SK-N-SH (cell line): ENCODE data around the gene ARHGAP15. TPM values are rescaled to one million over a fixed set of nuclear protein-coding genes. Genes with fewer than 3 reads are reported as not detected.

Experiments used
- CTCF ChIA-PET: fragments of 300-600, 350-600 bp; formaldehyde crosslinking; extraction: SDS; loops from one replicate; lab custom pipeline; 2021; lab: Yijun Ruan, JAX
- POLR2A ChIA-PET: fragments of 350-600 bp; sonication (Branson Sonifier 250); formaldehyde crosslinking; extraction: SDS; loops from one replicate; lab custom pipeline; 2020; ENCODE audit warnings: antibody characterized with exemption, inconsistent platforms; lab: Yijun Ruan, JAX
- DNase-seq: peaks from one replicate; pipeline ENCODE4 v3.0.0; 2012
- H2AFZ ChIP-seq: fragments of 200-600 bp; sonication (generic); 2 replicates; pipeline ENCODE4 v1.8.1; 2016; ENCODE audit warnings: antibody characterized with exemption, mild to moderate bottlenecking, low read depth
- H3F3A ChIP-seq: fragments of 200-600 bp; sonication (generic); replicated peaks from 2 replicates; pipeline ENCODE3; 2016; ENCODE audit warnings: antibody characterized with exemption, mild to moderate bottlenecking; ENCODE audit not compliant: insufficient read depth
- H3K27ac ChIP-seq, 2 experiments: fragments of 200-500 bp in 1 of 2; fragments of 200-600 bp in 1 of 2; sonication (Bioruptor generic) in 1 of 2; sonication (generic), shearing (Covaris generic) in 1 of 2; 2 replicates each; pipeline versions ENCODE4 v1.5.1 to v1.6.1; 2014 to 2016; ENCODE audit warnings: low read depth in 2 of 2, inconsistent platforms in 1 of 2, low read length in 1 of 2, mild to moderate bottlenecking in 1 of 2, mixed read lengths in 1 of 2
- H3K27me3 ChIP-seq: fragments of 200-600 bp; sonication (generic), shearing (Covaris generic); 2 replicates; pipeline ENCODE4 v1.6.1; 2016; ENCODE audit warnings: mixed run types; ENCODE audit not compliant: insufficient read depth
- H3K36me3 ChIP-seq, 2 experiments: fragments of 200-500 bp in 1 of 2; fragments of 200-600 bp in 1 of 2; sonication (Bioruptor generic) in 1 of 2; sonication (generic) in 1 of 2; replicated peaks in 1 of 2; 2 replicates each; pipeline versions ENCODE3 to v1.5.1; 2014 to 2016; ENCODE audit warnings: low read length in 1 of 2, mild to moderate bottlenecking in 1 of 2; ENCODE audit not compliant: insufficient read depth in 2 of 2, control insufficient read depth in 1 of 2
- H3K4me1 ChIP-seq, 2 experiments: fragments of 200-500 bp in 1 of 2; fragments of 200-600 bp in 1 of 2; sonication (Bioruptor generic) in 1 of 2; sonication (generic), shearing (Covaris generic) in 1 of 2; 2 replicates each; pipeline versions ENCODE4 v1.5.1 to v1.6.1; 2014 to 2016; ENCODE audit warnings: low read depth in 1 of 2, low read length in 1 of 2, mixed run types in 1 of 2; ENCODE audit not compliant: insufficient read depth in 2 of 2, control insufficient read depth in 1 of 2
- H3K4me2 ChIP-seq: fragments of 200-600 bp; sonication (generic), shearing (Covaris generic); 2 replicates; pipeline ENCODE4 v1.6.1; 2017; ENCODE audit warnings: mixed run types
- H3K4me3 ChIP-seq, 2 experiments: fragments of 200-500 bp in 1 of 2; fragments of 200-600 bp in 1 of 2; sonication (Bioruptor generic) in 1 of 2; sonication (generic), shearing (Covaris generic) in 1 of 2; 2 replicates each; pipeline versions ENCODE4 v1.5.1 to v1.8.1; 2014 to 2016; ENCODE audit warnings: low read depth in 2 of 2, inconsistent platforms in 1 of 2, low read length in 1 of 2, mild to moderate bottlenecking in 1 of 2, mixed read lengths in 1 of 2, moderate library complexity in 1 of 2
- H3K79me2 ChIP-seq: fragments of 200-600 bp; sonication (generic); 2 replicates; pipeline ENCODE4 v1.8.1; 2017; ENCODE audit warnings: mild to moderate bottlenecking; ENCODE audit not compliant: insufficient read depth
- H3K9ac ChIP-seq: fragments of 200-600 bp; sonication (generic); 2 replicates; pipeline ENCODE4 v1.6.1; 2017; ENCODE audit warnings: mixed run types
- H3K9me2 ChIP-seq: fragments of 200-600 bp; sonication (generic); 2 replicates; pipeline ENCODE4 v1.6.1; 2017; ENCODE audit warnings: mixed run types
- H3K9me3 ChIP-seq: fragments of 200-600 bp; sonication (generic); 2 replicates; pipeline ENCODE4 v1.6.1; 2017; ENCODE audit warnings: mixed run types, mild to moderate bottlenecking, moderate library complexity
- H4K20me1 ChIP-seq: fragments of 200-600 bp; sonication (generic); 2 replicates; pipeline ENCODE4 v1.6.1; 2017; ENCODE audit warnings: mild to moderate bottlenecking, mixed run types; ENCODE audit not compliant: insufficient read depth
- CHD2 ChIP-seq: fragments of 150-350 bp; IDR thresholded peaks from 2 replicates; pipeline ENCODE4 v1.6.1; 2018; ENCODE audit warnings: low read length; ENCODE audit not compliant: partially characterized antibody
- ELF1 ChIP-seq: IDR thresholded peaks from 2 replicates; pipeline ENCODE4 v1.4.0; 2012
- EP300 ChIP-seq, 2 experiments: IDR thresholded peaks; 2 replicates each; pipeline versions ENCODE4 v1.4.0 to v1.6.1; 2012; ENCODE audit warnings: borderline replicate concordance in 1 of 2, low read depth in 1 of 2, low read length in 1 of 2
- EZH2phosphoT487 ChIP-seq: fragments of 200-600 bp; sonication (generic); IDR thresholded peaks from 2 replicates; pipeline ENCODE4 v1.6.1; 2017; ENCODE audit warnings: low read depth, mixed run types, mild to moderate bottlenecking, antibody characterized with exemption, moderate library complexity, borderline replicate concordance
- FOSL2 ChIP-seq: IDR thresholded peaks from 2 replicates; pipeline ENCODE4 v1.4.0; 2012; ENCODE audit warnings: low read depth, mild to moderate bottlenecking, moderate library complexity, borderline replicate concordance
- FOXJ3 ChIP-seq: sonication (generic); formaldehyde crosslinking; IDR thresholded peaks from 2 replicates; pipeline ENCODE4 v1.5.1; 2020; ENCODE audit warnings: mild to moderate bottlenecking, missing genetic modification reagents
- FOXM1 ChIP-seq: IDR thresholded peaks from 2 replicates; pipeline ENCODE4 v1.4.0; 2012; ENCODE audit warnings: low read depth, mild to moderate bottlenecking
- MAX ChIP-seq: IDR thresholded peaks from 2 replicates; pipeline ENCODE4 v1.4.0; 2012; ENCODE audit warnings: low read depth
- MXI1 ChIP-seq: IDR thresholded peaks from 2 replicates; pipeline ENCODE4 v1.6.1; 2012; ENCODE audit warnings: mild to moderate bottlenecking, low read depth, low read length, improper control_type of control experiment
- POLR2AphosphoS5 ChIP-seq: IDR thresholded peaks from 2 replicates; pipeline ENCODE4 v1.6.1; 2012; ENCODE audit warnings: low read depth, low read length
- RXRA ChIP-seq: IDR thresholded peaks from 2 replicates; pipeline ENCODE4 v1.4.0; 2012; ENCODE audit warnings: low read depth, mild to moderate bottlenecking, borderline replicate concordance
- TAF1 ChIP-seq: IDR thresholded peaks from 2 replicates; pipeline ENCODE4 v1.6.1; 2012; ENCODE audit warnings: low read depth, mild to moderate bottlenecking, low read length, moderate library complexity, borderline replicate concordance
- TEAD4 ChIP-seq: IDR thresholded peaks from 2 replicates; pipeline ENCODE4 v1.4.0; 2012; ENCODE audit warnings: mild to moderate bottlenecking, borderline replicate concordance; ENCODE audit not compliant: insufficient read depth
- USF1 ChIP-seq: IDR thresholded peaks from 2 replicates; pipeline ENCODE4 v1.4.0; 2012; ENCODE audit warnings: low read depth, borderline replicate concordance
- YY1 ChIP-seq: IDR thresholded peaks from 2 replicates; pipeline ENCODE4 v1.4.0; 2012; ENCODE audit warnings: low read depth, mild to moderate bottlenecking
- ZBTB33 ChIP-seq: IDR thresholded peaks from 2 replicates; pipeline ENCODE4 v1.4.0; 2012; ENCODE audit warnings: low read depth, borderline replicate concordance
- WGBS: methylation state at CpG from one replicate; pipeline ENCODE4 v1.1.6; 2017; ENCODE audit warnings: low lambda C conversion rate; 5-methylcytosine and 5-hydroxymethylcytosine counted together
- polyA plus RNA-seq, 3 experiments: library from polyadenylated mRNA; depleted of rRNA; stranded (reverse); fragments of >200 nt; gene quantifications; 2 replicates each; pipeline ENCODE4 v1.2.3, GENCODE V29; 2012

ARHGAP15 gene
- polyA plus RNA-seq, 1 of the 3 experiments (the other 2 are of a cell fraction) = not detected

- no peak for DNase-seq
- Histone ChIP-seq H3F3A (no peaks in the 10 kb centered on the region), H3K27me3 (no peaks in the 10 kb centered on the region), H3K79me2 (no peaks in the 10 kb centered on the region), H3K9me2 (no peaks in the 10 kb centered on the region), H3K36me3 (no peaks in the 10 kb centered on the region), H3K27ac (no peak overlapping the region), H3K9ac (no peak overlapping the region), H3K4me2 (no peak overlapping the region), H4K20me1 (no peaks in the 10 kb centered on the region), H3K9me3 (no peaks in the 10 kb centered on the region), H3K4me3 (no peak overlapping the region), H3K4me1 (peaks cover 0 to 3% of the 10 kb centered on the region in 2 experiments; a peak in 2 of 4 replicates), H2AFZ (no peak overlapping the region)
- TF ChIP-seq TEAD4 (no peak), FOXJ3 (CRISPR knock-in tag) (no peak), MXI1 (no peak), YY1 (no peak), POLR2AphosphoS5 (no peak), USF1 (no peak), FOXM1 (no peak), CHD2 (no peak), ZBTB33 (no peak), TAF1 (no peak), FOSL2 (no peak), MAX (no peak), RXRA (no peak)
- ChIA-PET POLR2A (no interaction called here), CTCF (interaction anchor here (1.0 to 1.2 kb wide), 3 partner anchors 29 to 58 kb away, joined by 3 read pairs; no protein-coding TSS in a partner anchor)
- WGBS = 39% methylated on average over 5 of the region's 5 CpGs
These were observed 100.2 kb downstream of the ARHGAP15 start for GRCh38 chr2:143229411-143229810.

GRCh38 chr2:143229952-143230351 lies 100.7 kb downstream of the ARHGAP15 start:
- no peak for DNase-seq
- no peaks in the 10 kb centered on the region for H3F3A ChIP-seq
- H4K20me1 ChIP-seq = no peaks in the 10 kb centered on the region
- no peak overlapping the region for H3K4me2 ChIP-seq
- H2AFZ ChIP-seq = no peak overlapping the region
- no peaks in the 10 kb centered on the region for H3K9me3 ChIP-seq
- TF ChIP-seq EZH2phosphoT487 (no peak), EP300 (IDR thresholded peaks at IDR 0.05; ENCODE audit: borderline replicate concordance in 1 of 2, low read depth in 1 of 2, low read length in 1 of 2) (no peak), ELF1 (no peak)
- no peaks in the 10 kb centered on the region for H3K36me3 ChIP-seq
- ChIA-PET CTCF (interaction anchor here (0.7 to 1.2 kb wide), 4 partner anchors 13 to 51 kb away, joined by 3 read pairs; no protein-coding TSS in a partner anchor), POLR2A (no interaction called here)
- H3K4me1 ChIP-seq = peaks cover 0 to 3% of the 10 kb centered on the region in 2 experiments; a peak in 2 of 4 replicates
- no peaks in the 10 kb centered on the region for H3K27me3 ChIP-seq
- no peaks in the 10 kb centered on the region for H3K79me2 ChIP-seq
- no peak overlapping the region for H3K27ac ChIP-seq
- H3K4me3 ChIP-seq = no peak overlapping the region
- H3K9me2 ChIP-seq = no peaks in the 10 kb centered on the region
- H3K9ac ChIP-seq = no peak overlapping the region
- WGBS = 45% methylated on average over 2 of the region's 2 CpGs
